Motor neuron (in vitro differentiated cells): ENCODE results near the gene SRGAP2. TPM values are rescaled to one million over a fixed set of nuclear protein-coding genes. Genes with fewer than 3 reads are reported as not detected.
"Not testable (repeated sequence)": the region's sequence is repeated elsewhere in the genome, so short reads cannot be mapped to it uniquely, and the experiment has no call there.

Source experiments
- ATAC-seq, 8 experiments: fragments of 200-7000 bp; cut with Tn5 transposase; replicated peaks in 6 of 8; 2 replicates each; pipeline ENCODE4 v1.8.0; 2021; ENCODE audit warnings: mild to moderate bottlenecking in 8 of 8, moderate library complexity in 8 of 8
- H3K27ac ChIP-seq, 2 donors: fragments of 250-450 bp; sonication (Bioruptor Pico); 2 replicates each; pipeline ENCODE4 v1.9.0; 2021; ENCODE audit warnings: antibody characterized with exemption in 2 of 2, mild to moderate bottlenecking in 2 of 2, moderate library complexity in 1 of 2
- H3K4me1 ChIP-seq, 2 donors: fragments of 250-450 bp; sonication (Bioruptor Pico); replicated peaks in 1 of 2; 2 replicates each; pipeline ENCODE4 v1.6.1; 2021; ENCODE audit warnings: antibody characterized with exemption in 2 of 2, mild to moderate bottlenecking in 2 of 2, moderate library complexity in 1 of 2
- H3K4me3 ChIP-seq, 5 donors: fragments of 250-450 bp; sonication (Bioruptor Pico); 2 replicates each; pipeline ENCODE4 v1.9.0; 2021; ENCODE audit warnings: antibody characterized with exemption in 5 of 5, mild to moderate bottlenecking in 5 of 5, moderate library complexity in 4 of 5
- WGBS, 10 experiments: fragments of 450-650 bp; shearing (Covaris generic); methylation state at CpG; one replicate each; pipeline ENCODE4 v1.0.0; 2022; 5-methylcytosine and 5-hydroxymethylcytosine counted together
- in situ Hi-C, 9 experiments: fragments of 400-800 bp; cut with MboI; loops; one replicate each; pipeline ENCODE4 v1.15.0; 2021; ENCODE audit warnings: low sequenced_read_pairs in 9 of 9, low pct_unique_long_range_greater_than_20kb in 2 of 9; ENCODE audit not compliant: unreplicated experiment in 9 of 9
- total RNA-seq, 8 experiments: library from RNA; unstranded; fragments of 300-600 nt; gene quantifications; 2 replicates each; pipeline versions ENCODE4 v1.2.3 to v1.2.4, GENCODE V29; 2022

SRGAP2 gene
- total RNA-seq, 8 experiments from 2014 or later = 25.9 to 44.1 (median 32.1) TPM

- ATAC-seq, in situ Hi-C loops, H3K4me1 ChIP-seq, H3K27ac ChIP-seq, H3K4me3 ChIP-seq: not testable (repeated sequence)
- no CpG with 5 or more reads among the region's 10 CpGs for WGBS, 10 experiments
Measured at GRCh38 chr1:206246129-206246886, 43.0 kb downstream of the SRGAP2 start.

- in situ Hi-C loops, H3K4me3 ChIP-seq, H3K27ac ChIP-seq, H3K4me1 ChIP-seq: not testable (repeated sequence)
- ATAC-seq = peak in 7 of 8 experiments; percentile 28 to 89 (median 46)
- WGBS, 10 experiments = no CpG with 5 or more reads among the region's 3 CpGs
Measured at GRCh38 chr1:206250953-206251681, 47.8 kb downstream of the SRGAP2 start.

GRCh38 chr1:206252680-206253335 lies 49.5 kb downstream of the SRGAP2 start:
- H3K4me1 ChIP-seq, H3K4me3 ChIP-seq, H3K27ac ChIP-seq, in situ Hi-C loops: not testable (repeated sequence)
- ATAC-seq = peak in 6 of 8 experiments; percentile 20 to 71 (median 34)
- WGBS, 10 experiments = no CpG with 5 or more reads among the region's 8 CpGs

Other genes with a start within 250 kb of the SRGAP2 start
- gene RAB7B, start 200.1 kb upstream of the SRGAP2 start, total RNA-seq = 1 to 10 TPM in 4 of 8 experiments, under 1 TPM in 4; 0.11 to 4.6 (median 1.0) TPM
- gene CTSE, start 179.6 kb upstream of the SRGAP2 start, total RNA-seq = under 1 TPM in 1 of 8 experiments, not detected in 7; 0.76 TPM
- 1 to 10 TPM in 1 of 8 experiments, under 1 TPM in 2, not detected in 5; 0.29 to 1.2 (median 0.87) TPM for gene RHEX, start 150.4 kb upstream of the SRGAP2 start, total RNA-seq
- 1 to 10 TPM in 1 of 8 experiments, under 1 TPM in 5, not detected in 2; 0.05 to 1.3 (median 0.21) TPM for gene AVPR1B, start 86.2 kb upstream of the SRGAP2 start, total RNA-seq
- 10 to 100 TPM in 1 of 8 experiments, 1 to 10 TPM in 7; 1.8 to 11.1 (median 5.7) TPM for gene FAM72A, start 702 bp upstream of the SRGAP2 start, total RNA-seq